GM23338 (cell line): ENCODE measurements around the gene PARVG. TPM values are rescaled to one million over a fixed set of nuclear protein-coding genes. Genes with fewer than 3 reads are reported as not detected.

Experiments used
- ATAC-seq: fragments of 200-7000 bp; cut with Tn5 transposase; 3 replicates; pipeline ENCODE4 v1.9.1; 2020
- DNase-seq: peaks from one replicate; pipeline ENCODE4 v3.0.0-alpha.2; 2015; ENCODE audit warnings: low spot score
- H2AFZ ChIP-seq: fragments of 200-600 bp; sonication (generic); 2 replicates; pipeline ENCODE4 v1.8.0; 2016; ENCODE audit warnings: antibody characterized with exemption, mild to moderate bottlenecking, moderate library complexity
- H3F3A ChIP-seq: fragments of 200-600 bp; sonication (generic); replicated peaks from 2 replicates; pipeline ENCODE4 v1.8.0; 2017; ENCODE audit warnings: antibody characterized with exemption, mixed run types, low read depth
- H3K27ac ChIP-seq: fragments of 200-600 bp; sonication (generic); 2 replicates; pipeline ENCODE4 v1.6.1; 2016; ENCODE audit warnings: low read depth
- H3K27me3 ChIP-seq: fragments of 200-600 bp; sonication (generic); 2 replicates; pipeline ENCODE4 v1.8.0; 2016; ENCODE audit warnings: mild to moderate bottlenecking, mixed run types, moderate library complexity; ENCODE audit not compliant: insufficient read depth
- H3K36me3 ChIP-seq: fragments of 200-600 bp; sonication (generic); 2 replicates; pipeline ENCODE4 v1.8.0; 2016; ENCODE audit warnings: mild to moderate bottlenecking; ENCODE audit not compliant: insufficient read depth
- H3K4me1 ChIP-seq: fragments of 200-600 bp; sonication (generic); 2 replicates; pipeline ENCODE4 v1.8.0; 2016; ENCODE audit warnings: mild to moderate bottlenecking, moderate library complexity; ENCODE audit not compliant: insufficient read depth
- H3K4me2 ChIP-seq: fragments of 200-600 bp; sonication (generic); 2 replicates; pipeline ENCODE4 v1.7.1; 2017; ENCODE audit warnings: mixed run types
- H3K4me3 ChIP-seq: fragments of 200-600 bp; sonication (generic); 2 replicates; pipeline ENCODE4 v1.6.1; 2016; ENCODE audit warnings: mixed run types
- H3K79me2 ChIP-seq: fragments of 200-600 bp; sonication (generic); replicated peaks from 2 replicates; pipeline ENCODE4 v1.8.0; 2017; ENCODE audit warnings: mild to moderate bottlenecking; ENCODE audit not compliant: insufficient read depth
- H3K9me2 ChIP-seq: fragments of 200-600 bp; sonication (generic); 2 replicates; pipeline ENCODE4 v1.8.0; 2017; ENCODE audit not compliant: insufficient read depth
- H4K20me1 ChIP-seq: fragments of 200-600 bp; sonication (generic); replicated peaks from 2 replicates; pipeline ENCODE4 v1.8.0; 2017; ENCODE audit warnings: mild to moderate bottlenecking; ENCODE audit not compliant: insufficient read depth
- H3K27ac Mint-ChIP-seq: 2 replicates; pipeline ENCODE4 v1.8.0; 2020; ENCODE audit warnings: inconsistent platforms, mild to moderate bottlenecking, moderate library complexity, mixed read lengths
- H3K27me3 Mint-ChIP-seq: 3 replicates; pipeline ENCODE4 v1.8.0; 2022; ENCODE audit warnings: low read depth, mild to moderate bottlenecking, moderate library complexity, mixed read lengths, inconsistent platforms; ENCODE audit not compliant: insufficient read depth, poor library complexity
- H3K36me3 Mint-ChIP-seq: 3 replicates; pipeline ENCODE4 v1.8.0; 2021; ENCODE audit warnings: low read depth, mild to moderate bottlenecking, inconsistent platforms, moderate library complexity, mixed read lengths
- H3K4me1 Mint-ChIP-seq: 3 replicates; pipeline ENCODE4 v1.8.0; 2020; ENCODE audit warnings: mild to moderate bottlenecking, inconsistent platforms, mixed read lengths
- H3K4me3 Mint-ChIP-seq: 3 replicates; pipeline ENCODE4 v1.8.0; 2021; ENCODE audit warnings: moderate library complexity, mild to moderate bottlenecking, inconsistent platforms, mixed read lengths
- H3K9me3 Mint-ChIP-seq: 3 replicates; pipeline ENCODE4 v1.8.0; 2020; ENCODE audit warnings: moderate library complexity, mild to moderate bottlenecking, inconsistent platforms, mixed read lengths
- CREB1 ChIP-seq: fragments of 250-450 bp; sonication (Bioruptor Pico); IDR thresholded peaks from 2 replicates; pipeline ENCODE4 v1.5.0; 2020; ENCODE audit warnings: low read depth, mild to moderate bottlenecking, moderate library complexity
- EZH2phosphoT487 ChIP-seq: fragments of 200-600 bp; sonication (generic); IDR thresholded peaks from one replicate; pipeline ENCODE4 v1.8.1; 2018; ENCODE audit warnings: antibody characterized with exemption; ENCODE audit not compliant: unreplicated experiment
- NANOG ChIP-seq: IDR thresholded peaks from 2 replicates; pipeline ENCODE4 v1.6.1; 2016; ENCODE audit warnings: antibody characterized with exemption, borderline replicate concordance
- POLR2AphosphoS5 ChIP-seq: IDR thresholded peaks from 2 replicates; pipeline ENCODE4 v1.6.1; 2016; ENCODE audit warnings: antibody characterized with exemption, low read depth
- ZNF331 ChIP-seq: fragments of 250-450 bp; sonication (Bioruptor Pico); IDR thresholded peaks from 2 replicates; pipeline ENCODE4 v1.5.0; 2020; ENCODE audit warnings: low read depth, mild to moderate bottlenecking, moderate library complexity
- polyA plus RNA-seq: library from polyadenylated mRNA; unstranded; fragments of >200 nt; fragmentation: Nextera tagmentation; extraction: Ambion mirVana; gene quantifications from 2 replicates; pipeline ENCODE4 v1.2.1, GENCODE V29; 2016
- total RNA-seq: library from RNA; depleted of rRNA; stranded (reverse); fragments of >200 nt; shearing (Covaris generic); gene quantifications from 2 replicates; pipeline ENCODE4 v1.2.3, GENCODE V29; 2014
- TF ChIP-seq, protein P1 (sequence below): IDR thresholded peaks from one replicate; pipeline ENCODE4 v1.6.1; 2018; ENCODE audit warnings: antibody characterized with exemption; ENCODE audit not compliant: unreplicated experiment
- TF ChIP-seq, protein P2 (sequence below): IDR thresholded peaks from 2 replicates; pipeline ENCODE4 v1.6.1; 2016; ENCODE audit warnings: antibody characterized with exemption
- TF ChIP-seq, protein P3 (sequence below), 2 experiments: fragments of 200-600 bp in 1 of 2; sonication (generic) in 1 of 2; conservative IDR thresholded peaks; 2 replicates each; pipeline versions ENCODE4 v1.5.1 to v1.6.1; 2016 to 2017; ENCODE audit warnings: antibody characterized with exemption in 2 of 2, low read depth in 2 of 2, mild to moderate bottlenecking in 2 of 2, moderate library complexity in 1 of 2

The PARVG gene
- total and polyA plus RNA-seq, 2 experiments from 2014 or later, result 0.14 to 0.31 TPM

DNA sequence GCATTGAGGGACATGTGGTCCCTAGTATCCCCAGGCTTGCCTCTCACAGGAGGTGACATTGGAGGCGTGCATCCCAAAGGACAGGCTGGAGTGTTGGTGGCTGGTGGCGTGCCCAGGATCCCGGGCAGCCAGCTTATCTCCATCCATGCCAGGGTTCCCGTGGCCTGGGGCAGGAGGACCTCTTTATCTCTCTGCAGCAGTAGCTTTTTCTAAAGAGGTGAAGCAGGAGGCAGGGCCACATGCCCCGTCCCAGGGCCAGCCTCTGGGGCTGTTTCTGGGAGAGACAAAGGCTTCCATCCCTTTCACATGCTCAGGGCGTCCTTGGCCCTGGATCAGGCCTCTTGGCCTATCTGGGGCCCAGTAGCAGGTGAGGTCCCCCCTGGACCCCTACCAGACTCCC lies 19.7 kb downstream of the PARVG start (continued):
- TF ChIP-seq, protein P1, sequence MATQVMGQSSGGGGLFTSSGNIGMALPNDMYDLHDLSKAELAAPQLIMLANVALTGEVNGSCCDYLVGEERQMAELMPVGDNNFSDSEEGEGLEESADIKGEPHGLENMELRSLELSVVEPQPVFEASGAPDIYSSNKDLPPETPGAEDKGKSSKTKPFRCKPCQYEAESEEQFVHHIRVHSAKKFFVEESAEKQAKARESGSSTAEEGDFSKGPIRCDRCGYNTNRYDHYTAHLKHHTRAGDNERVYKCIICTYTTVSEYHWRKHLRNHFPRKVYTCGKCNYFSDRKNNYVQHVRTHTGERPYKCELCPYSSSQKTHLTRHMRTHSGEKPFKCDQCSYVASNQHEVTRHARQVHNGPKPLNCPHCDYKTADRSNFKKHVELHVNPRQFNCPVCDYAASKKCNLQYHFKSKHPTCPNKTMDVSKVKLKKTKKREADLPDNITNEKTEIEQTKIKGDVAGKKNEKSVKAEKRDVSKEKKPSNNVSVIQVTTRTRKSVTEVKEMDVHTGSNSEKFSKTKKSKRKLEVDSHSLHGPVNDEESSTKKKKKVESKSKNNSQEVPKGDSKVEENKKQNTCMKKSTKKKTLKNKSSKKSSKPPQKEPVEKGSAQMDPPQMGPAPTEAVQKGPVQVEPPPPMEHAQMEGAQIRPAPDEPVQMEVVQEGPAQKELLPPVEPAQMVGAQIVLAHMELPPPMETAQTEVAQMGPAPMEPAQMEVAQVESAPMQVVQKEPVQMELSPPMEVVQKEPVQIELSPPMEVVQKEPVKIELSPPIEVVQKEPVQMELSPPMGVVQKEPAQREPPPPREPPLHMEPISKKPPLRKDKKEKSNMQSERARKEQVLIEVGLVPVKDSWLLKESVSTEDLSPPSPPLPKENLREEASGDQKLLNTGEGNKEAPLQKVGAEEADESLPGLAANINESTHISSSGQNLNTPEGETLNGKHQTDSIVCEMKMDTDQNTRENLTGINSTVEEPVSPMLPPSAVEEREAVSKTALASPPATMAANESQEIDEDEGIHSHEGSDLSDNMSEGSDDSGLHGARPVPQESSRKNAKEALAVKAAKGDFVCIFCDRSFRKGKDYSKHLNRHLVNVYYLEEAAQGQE, result no peak
- TF ChIP-seq, protein P2, sequence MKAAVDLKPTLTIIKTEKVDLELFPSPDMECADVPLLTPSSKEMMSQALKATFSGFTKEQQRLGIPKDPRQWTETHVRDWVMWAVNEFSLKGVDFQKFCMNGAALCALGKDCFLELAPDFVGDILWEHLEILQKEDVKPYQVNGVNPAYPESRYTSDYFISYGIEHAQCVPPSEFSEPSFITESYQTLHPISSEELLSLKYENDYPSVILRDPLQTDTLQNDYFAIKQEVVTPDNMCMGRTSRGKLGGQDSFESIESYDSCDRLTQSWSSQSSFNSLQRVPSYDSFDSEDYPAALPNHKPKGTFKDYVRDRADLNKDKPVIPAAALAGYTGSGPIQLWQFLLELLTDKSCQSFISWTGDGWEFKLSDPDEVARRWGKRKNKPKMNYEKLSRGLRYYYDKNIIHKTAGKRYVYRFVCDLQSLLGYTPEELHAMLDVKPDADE, result no peak
- TF ChIP-seq EZH2phosphoT487, result no peak
- TF ChIP-seq ZNF331 (CRISPR knock-in tag), result no peak
- no peak for TF ChIP-seq POLR2AphosphoS5

DNA sequence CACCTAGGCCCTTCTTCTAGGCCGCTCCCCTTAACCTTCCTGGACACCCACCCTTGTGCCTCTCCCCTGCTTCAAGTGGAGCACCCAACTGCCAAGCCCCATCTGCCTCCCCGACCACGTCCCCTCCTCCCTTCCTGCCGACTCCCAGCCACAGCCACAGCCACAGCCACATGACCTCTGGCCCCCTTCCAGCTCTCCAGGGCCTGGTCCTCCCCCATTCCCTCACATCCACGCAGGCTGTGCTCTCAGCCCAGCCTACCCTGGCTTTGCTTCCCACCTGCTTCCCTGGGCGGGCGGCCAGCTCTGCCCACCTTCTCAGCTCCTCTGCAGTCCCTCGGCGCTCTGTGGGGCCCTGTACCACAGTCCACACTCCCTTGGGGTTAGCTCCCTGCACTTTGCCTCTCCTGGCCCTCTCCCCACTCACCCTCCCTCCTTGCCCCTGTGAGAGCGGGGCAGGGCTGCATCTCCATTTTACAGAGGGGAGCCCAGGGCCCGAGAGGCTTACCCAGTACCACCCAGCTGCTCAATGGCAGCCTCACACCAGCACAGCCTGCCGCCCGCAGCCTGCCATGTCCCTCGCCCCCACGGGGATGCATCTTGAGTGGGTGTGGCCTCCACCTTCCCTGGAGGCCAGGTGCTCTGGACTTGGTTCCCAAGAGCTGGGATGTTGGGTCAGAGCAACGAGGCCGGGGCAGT lies 20.3 kb downstream of the PARVG start:
- Histone ChIP-seq H3K4me1 (no peaks in the 10 kb centered on the region), H4K20me1 (no peaks in the 10 kb centered on the region), H2AFZ (peak overlapping the region; percentile 69; the same call in 1 of the 2 replicates), H3K27ac (no peak overlapping the region), H3K27me3 (no peaks in the 10 kb centered on the region), H3K4me2 (no peak overlapping the region), H3K4me3 (no peak overlapping the region), H3K79me2 (no peaks in the 10 kb centered on the region), H3K36me3 (no peaks in the 10 kb centered on the region), H3F3A (no peaks in the 10 kb centered on the region), H3K9me2 (no peaks in the 10 kb centered on the region)
- no peak overlapping the region for H3K4me3 Mint-ChIP-seq
- H3K27ac Mint-ChIP-seq, result no peak overlapping the region
- DNase-seq, result no peak
- H3K4me1 Mint-ChIP-seq, result peaks cover 4% of the 10 kb centered on the region; the same call in 1 of the 3 replicates
- no peaks in the 10 kb centered on the region for H3K9me3 Mint-ChIP-seq
- no peaks in the 10 kb centered on the region for H3K36me3 Mint-ChIP-seq
- peaks cover 2% of the 10 kb centered on the region for H3K27me3 Mint-ChIP-seq
- ATAC-seq, result no peak
- TF ChIP-seq CREB1 (CRISPR knock-in tag) (no peak), EZH2phosphoT487 (no peak), ZNF331 (CRISPR knock-in tag) (no peak), NANOG (no peak), POLR2AphosphoS5 (no peak)
- TF ChIP-seq, protein P1, result no peak
- TF ChIP-seq, protein P2, result no peak
- TF ChIP-seq, protein P3, sequence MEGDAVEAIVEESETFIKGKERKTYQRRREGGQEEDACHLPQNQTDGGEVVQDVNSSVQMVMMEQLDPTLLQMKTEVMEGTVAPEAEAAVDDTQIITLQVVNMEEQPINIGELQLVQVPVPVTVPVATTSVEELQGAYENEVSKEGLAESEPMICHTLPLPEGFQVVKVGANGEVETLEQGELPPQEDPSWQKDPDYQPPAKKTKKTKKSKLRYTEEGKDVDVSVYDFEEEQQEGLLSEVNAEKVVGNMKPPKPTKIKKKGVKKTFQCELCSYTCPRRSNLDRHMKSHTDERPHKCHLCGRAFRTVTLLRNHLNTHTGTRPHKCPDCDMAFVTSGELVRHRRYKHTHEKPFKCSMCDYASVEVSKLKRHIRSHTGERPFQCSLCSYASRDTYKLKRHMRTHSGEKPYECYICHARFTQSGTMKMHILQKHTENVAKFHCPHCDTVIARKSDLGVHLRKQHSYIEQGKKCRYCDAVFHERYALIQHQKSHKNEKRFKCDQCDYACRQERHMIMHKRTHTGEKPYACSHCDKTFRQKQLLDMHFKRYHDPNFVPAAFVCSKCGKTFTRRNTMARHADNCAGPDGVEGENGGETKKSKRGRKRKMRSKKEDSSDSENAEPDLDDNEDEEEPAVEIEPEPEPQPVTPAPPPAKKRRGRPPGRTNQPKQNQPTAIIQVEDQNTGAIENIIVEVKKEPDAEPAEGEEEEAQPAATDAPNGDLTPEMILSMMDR (conservative IDR thresholded peaks at IDR 0.05; ENCODE audit: low read depth in 2 of 2), result no peak
